C4-2B (cell line): Measurements from ENCODE around the gene SEPTIN11.
"Not testable (repeated sequence)": the region's sequence is repeated elsewhere in the genome, so short reads cannot be mapped to it uniquely, and the experiment has no call there.

Source experiments
- CTCF ChIP-seq: fragments of 450-650 bp; conservative IDR thresholded peaks from 2 replicates; pipeline ENCODE4 v1.5.1; 2017; ENCODE audit warnings: mild to moderate bottlenecking
- ZFX ChIP-seq: fragments of 450-650 bp; IDR thresholded peaks from 2 replicates; pipeline ENCODE4 v1.6.1; 2017

DNA sequence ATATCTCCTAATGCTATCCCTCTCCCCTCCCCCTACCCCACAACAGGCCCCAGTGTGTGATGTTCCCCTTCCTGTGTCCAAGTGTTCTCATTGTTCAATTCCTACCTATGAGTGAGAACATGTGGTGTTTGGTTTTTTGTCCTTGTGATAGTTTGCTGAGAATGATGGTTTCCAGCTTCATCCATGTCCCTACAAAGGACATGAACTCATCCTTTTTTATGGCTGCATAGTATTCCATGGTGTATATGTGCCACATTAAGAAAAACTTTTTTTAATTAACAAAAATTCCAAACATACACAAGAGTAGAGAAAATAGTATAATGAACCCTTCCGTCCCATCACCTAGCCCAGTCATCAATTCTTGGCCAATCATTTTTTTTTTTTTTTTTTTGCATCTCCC, 14.4 kb downstream of the SEPTIN11 start:
- TF ChIP-seq CTCF, ZFX: not testable (repeated sequence)
